ENCODE data around the gene MOK.

The MOK gene

GRCh38 chr14:102285106-102285505 is 19.9 kb downstream of the MOK start:
- DNase-seq (ENCODE audit: low read depth, low spot score) = no peak

GRCh38 chr14:102283631-102284129 is 21.3 kb downstream of the MOK start:
- DNase-seq (ENCODE audit: low read depth, low spot score) = no peak

GRCh38 chr14:102282751-102283465 is 22.1 kb downstream of the MOK start:
- DNase-seq (ENCODE audit: low read depth, low spot score) = no peak

- peak; percentile 56 for DNase-seq (ENCODE audit: low read depth, low spot score)
Measured at GRCh38 chr14:102280376-102280962, 24.5 kb downstream of the MOK start.

GRCh38 chr14:102279688-102280348 is 25.1 kb downstream of the MOK start:
- DNase-seq (ENCODE audit: low read depth, low spot score) = peak; percentile 50

GRCh38 chr14:102279282-102279681 is 25.7 kb downstream of the MOK start:
- DNase-seq (ENCODE audit: low read depth, low spot score) = no peak

- no peak for DNase-seq (ENCODE audit: low read depth, low spot score)
Measured at GRCh38 chr14:102278631-102278935, 26.4 kb downstream of the MOK start.

GRCh38 chr14:102277874-102278630 is 26.9 kb downstream of the MOK start:
- DNase-seq (ENCODE audit: low read depth, low spot score) = no peak

GRCh38 chr14:102275866-102276265 is 29.1 kb downstream of the MOK start:
- no peak for DNase-seq (ENCODE audit: low read depth, low spot score)

GRCh38 chr14:102272392-102272791 is 32.6 kb downstream of the MOK start:
- no peak for DNase-seq (ENCODE audit: low read depth, low spot score)

GRCh38 chr14:102264775-102265174 is 40.2 kb downstream of the MOK start:
- no peak for DNase-seq (ENCODE audit: low read depth, low spot score)

- no peak for DNase-seq (ENCODE audit: low read depth, low spot score)
Measured at GRCh38 chr14:102264355-102264754, 40.6 kb downstream of the MOK start.

- no peak for DNase-seq (ENCODE audit: low read depth, low spot score)
Measured at GRCh38 chr14:102262929-102263462, 42.0 kb downstream of the MOK start.

- DNase-seq (ENCODE audit: low read depth, low spot score) = no peak
Measured at GRCh38 chr14:102258136-102258535, 46.8 kb downstream of the MOK start.

GRCh38 chr14:102256716-102257115 is 48.2 kb downstream of the MOK start:
- no peak for DNase-seq (ENCODE audit: low read depth, low spot score)

GRCh38 chr14:102255401-102256190 is 49.4 kb downstream of the MOK start:
- no peak for DNase-seq (ENCODE audit: low read depth, low spot score)

GRCh38 chr14:102252834-102253801 is 51.8 kb downstream of the MOK start:
- DNase-seq (ENCODE audit: low read depth, low spot score) = no peak

- no peak for DNase-seq (ENCODE audit: low read depth, low spot score)
Measured at GRCh38 chr14:102251161-102251560, 53.8 kb downstream of the MOK start.

GRCh38 chr14:102250636-102251035 is 54.3 kb downstream of the MOK start:
- DNase-seq (ENCODE audit: low read depth, low spot score) = no peak

- no peak for DNase-seq (ENCODE audit: low read depth, low spot score)
Measured at GRCh38 chr14:102249981-102250380, 55.0 kb downstream of the MOK start.
